PC-9 (cell line): ENCODE results near the gene SNX4. TPM values are rescaled to one million over a fixed set of nuclear protein-coding genes. Genes with fewer than 3 reads are reported as not detected.
"Not testable (repeated sequence)": the region's sequence is repeated elsewhere in the genome, so short reads cannot be mapped to it uniquely, and the experiment has no call there.

ENCODE experiments used
- BruUV-seq: library from RNA; stranded (reverse); fragments of 400-500 nt; replicated peaks from 2 replicates; lab custom pipeline; 2021; lab: Mats Ljungman, UMichigan
- CTCF ChIA-PET: fragments of 300-600 bp; sonication (Branson Sonifier 250); formaldehyde crosslinking; loops from one replicate; lab custom pipeline; 2022; ENCODE audit warnings: antibody characterized with exemption; lab: Charles Lee
- POLR2A ChIA-PET: fragments of 300-600 bp; sonication (Branson Sonifier 250); formaldehyde crosslinking; loops from one replicate; lab custom pipeline; 2022; ENCODE audit warnings: antibody characterized with exemption; ENCODE audit not compliant: unreplicated experiment; lab: Charles Lee
- DNase-seq, 2 experiments: peaks; one replicate each; pipeline versions ENCODE4 v3.0.0 to v3.0.0-alpha.2; 2015 to 2022; ENCODE audit warnings: mixed read lengths in 1 of 2
- H2AFZ ChIP-seq: fragments of 200-600 bp; sonication (generic); 2 replicates; pipeline ENCODE4 v1.8.1; 2017; ENCODE audit warnings: antibody characterized with exemption
- H3F3A ChIP-seq: fragments of 200-600 bp; sonication (generic); 2 replicates; pipeline ENCODE4 v1.8.1; 2017; ENCODE audit warnings: antibody characterized with exemption, mild to moderate bottlenecking, low read depth; ENCODE audit not compliant: insufficient read depth
- H3K27ac ChIP-seq: fragments of 200-600 bp; sonication (generic); 2 replicates; pipeline ENCODE4 v1.6.1; 2016; ENCODE audit warnings: mixed run types
- H3K27me3 ChIP-seq: fragments of 200-600 bp; sonication (generic); 2 replicates; pipeline ENCODE4 v1.6.1; 2016; ENCODE audit warnings: low read depth, mixed run types; ENCODE audit not compliant: insufficient read depth
- H3K36me3 ChIP-seq: fragments of 200-600 bp; sonication (generic); 2 replicates; pipeline ENCODE4 v1.6.1; 2016; ENCODE audit warnings: low read depth, mixed run types
- H3K4me1 ChIP-seq: fragments of 200-600 bp; sonication (generic); replicated peaks from 2 replicates; pipeline ENCODE4 v1.6.1; 2016; ENCODE audit warnings: mixed run types; ENCODE audit not compliant: insufficient read depth
- H3K4me2 ChIP-seq: fragments of 200-600 bp; sonication (generic); 2 replicates; pipeline ENCODE4 v1.6.1; 2017; ENCODE audit warnings: mixed run types
- H3K4me3 ChIP-seq: fragments of 200-600 bp; sonication (generic); 2 replicates; pipeline ENCODE4 v1.6.1; 2016; ENCODE audit warnings: mixed run types
- H3K79me2 ChIP-seq: fragments of 200-600 bp; sonication (generic); 2 replicates; pipeline ENCODE4 v1.6.1; 2017; ENCODE audit warnings: low read depth, mixed run types
- H3K9me2 ChIP-seq: fragments of 200-600 bp; sonication (generic); 2 replicates; pipeline ENCODE4 v1.8.1; 2017; ENCODE audit warnings: mild to moderate bottlenecking; ENCODE audit not compliant: insufficient read depth
- H3K9me3 ChIP-seq: fragments of 200-600 bp; sonication (generic); 2 replicates; pipeline ENCODE4 v1.8.1; 2016; ENCODE audit warnings: low read depth; ENCODE audit not compliant: insufficient read depth
- H4K20me1 ChIP-seq: fragments of 200-600 bp; sonication (generic); 2 replicates; pipeline ENCODE4 v1.8.1; 2017; ENCODE audit not compliant: insufficient read depth
- CTCF ChIP-seq: fragments of 200-600 bp; sonication (generic); conservative IDR thresholded peaks from 2 replicates; pipeline ENCODE4 v1.6.1; 2017; ENCODE audit warnings: mixed run types, antibody characterized with exemption, mild to moderate bottlenecking, moderate library complexity
- EZH2 ChIP-seq: fragments of 200-600 bp; sonication (generic); IDR thresholded peaks from 2 replicates; pipeline ENCODE4 v1.8.0; 2017; ENCODE audit warnings: antibody characterized with exemption, low read depth
- intact Hi-C: fragments of 100-400 bp; cut with micrococcal nuclease; formaldehyde crosslinking; loops from one replicate; pipeline ENCODE4 v1.10.0; 2022; ENCODE audit not compliant: unreplicated experiment
- total RNA-seq: library from RNA; stranded (reverse); gene quantifications from 2 replicates; pipeline ENCODE4 v1.2.3, GENCODE V29; 2021

SNX4 gene
- total RNA-seq, 1 experiment from 2014 or later: 28.6 TPM

GRCh38 chr3:125482406-125482805 lies 37.6 kb downstream of the SNX4 start:
- Histone ChIP-seq H3K4me2 (no peak overlapping the region), H3K4me1 (no peaks in the 10 kb centered on the region), H3K79me2 (no peaks in the 10 kb centered on the region), H3K36me3 (no peaks in the 10 kb centered on the region), H3K9me3 (no peaks in the 10 kb centered on the region), H3K27me3 (no peaks in the 10 kb centered on the region), H3K9me2 (no peaks in the 10 kb centered on the region), H4K20me1 (no peaks in the 10 kb centered on the region; the same call in 1 of the 2 replicates), H3F3A (no peaks in the 10 kb centered on the region), H3K4me3 (no peak overlapping the region), H2AFZ (no peak overlapping the region), H3K27ac (no peak overlapping the region)
- BruUV-seq: no TSS peak
- TF ChIP-seq EZH2 (no peak), CTCF (no peak)
- no peak for DNase-seq
- CTCF ChIA-PET: no interaction called here
- intact Hi-C loops: no loop called here
- POLR2A ChIA-PET: no interaction called here

- Histone ChIP-seq H3K4me2 (no peak overlapping the region), H3K79me2 (no peaks in the 10 kb centered on the region), H3K27ac (no peak overlapping the region), H3K4me1 (no peaks in the 10 kb centered on the region), H3K27me3 (no peaks in the 10 kb centered on the region), H2AFZ (no peak overlapping the region), H3K36me3 (no peaks in the 10 kb centered on the region), H3F3A (no peaks in the 10 kb centered on the region), H3K9me3 (no peaks in the 10 kb centered on the region), H4K20me1 (no peaks in the 10 kb centered on the region; the same call in 1 of the 2 replicates), H3K4me3 (no peak overlapping the region), H3K9me2 (no peaks in the 10 kb centered on the region)
- intact Hi-C loops: no loop called here
- ChIA-PET CTCF (no interaction called here), POLR2A (no interaction called here)
- TF ChIP-seq CTCF (no peak), EZH2 (no peak)
- peak in 1 of 2 experiments; percentile 40 for DNase-seq
- BruUV-seq: no TSS peak
Measured at GRCh38 chr3:125481786-125482185, 38.2 kb downstream of the SNX4 start.

GRCh38 chr3:125481375-125481759 lies 38.6 kb downstream of the SNX4 start:
- H2AFZ ChIP-seq, H3K4me3 ChIP-seq, POLR2A ChIA-PET, H3K9me2 ChIP-seq, H3F3A ChIP-seq, H3K27me3 ChIP-seq, H4K20me1 ChIP-seq, H3K27ac ChIP-seq, H3K36me3 ChIP-seq, intact Hi-C loops, BruUV-seq, H3K4me2 ChIP-seq, CTCF ChIA-PET, H3K9me3 ChIP-seq, H3K4me1 ChIP-seq, H3K79me2 ChIP-seq, DNase-seq: not testable (repeated sequence)
